ENCODE measurements around the gene SLC24A3. TPM values are rescaled to one million over a fixed set of nuclear protein-coding genes. Genes with fewer than 3 reads are reported as not detected.
A peak's percentile ranks its signal among the peaks of the same experiment; 100 is the strongest.

Gene SLC24A3
- total RNA-seq, 1 donor from 2014 or later = 0.11 TPM

DNA sequence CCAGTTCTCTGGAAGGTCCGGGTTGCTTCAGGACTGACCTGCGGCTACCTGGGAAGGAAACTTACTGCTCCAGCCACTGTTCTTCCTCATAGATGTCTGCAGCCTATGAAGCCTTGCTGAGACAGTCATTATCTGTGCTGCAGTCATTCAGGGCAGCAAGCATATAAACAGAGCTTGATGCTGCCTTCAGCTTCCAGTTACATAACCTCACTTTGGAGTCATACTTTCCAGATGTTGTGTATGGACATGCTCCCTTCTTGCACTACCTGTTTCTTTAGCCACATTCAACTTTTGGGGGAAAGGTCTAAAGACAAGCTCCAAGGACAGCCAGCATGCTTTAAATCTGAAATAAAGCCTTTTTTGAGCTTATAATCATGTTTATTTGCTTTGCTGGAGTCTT, 98.1 kb downstream of the SLC24A3 start:
- H3K36me3 Mint-ChIP-seq (ENCODE audit: unreplicated experiment) = no peaks in the 10 kb centered on the region
- no peaks in the 10 kb centered on the region for H3K9me3 Mint-ChIP-seq (ENCODE audit: unreplicated experiment)
- no peaks in the 10 kb centered on the region for H3K27me3 Mint-ChIP-seq (ENCODE audit: unreplicated experiment)
- no peak for DNase-seq (ENCODE audit: extremely low spot score, unreplicated experiment)
- no peak overlapping the region for H3K4me3 Mint-ChIP-seq (ENCODE audit: unreplicated experiment)
- TF ChIP-seq, protein P1, sequence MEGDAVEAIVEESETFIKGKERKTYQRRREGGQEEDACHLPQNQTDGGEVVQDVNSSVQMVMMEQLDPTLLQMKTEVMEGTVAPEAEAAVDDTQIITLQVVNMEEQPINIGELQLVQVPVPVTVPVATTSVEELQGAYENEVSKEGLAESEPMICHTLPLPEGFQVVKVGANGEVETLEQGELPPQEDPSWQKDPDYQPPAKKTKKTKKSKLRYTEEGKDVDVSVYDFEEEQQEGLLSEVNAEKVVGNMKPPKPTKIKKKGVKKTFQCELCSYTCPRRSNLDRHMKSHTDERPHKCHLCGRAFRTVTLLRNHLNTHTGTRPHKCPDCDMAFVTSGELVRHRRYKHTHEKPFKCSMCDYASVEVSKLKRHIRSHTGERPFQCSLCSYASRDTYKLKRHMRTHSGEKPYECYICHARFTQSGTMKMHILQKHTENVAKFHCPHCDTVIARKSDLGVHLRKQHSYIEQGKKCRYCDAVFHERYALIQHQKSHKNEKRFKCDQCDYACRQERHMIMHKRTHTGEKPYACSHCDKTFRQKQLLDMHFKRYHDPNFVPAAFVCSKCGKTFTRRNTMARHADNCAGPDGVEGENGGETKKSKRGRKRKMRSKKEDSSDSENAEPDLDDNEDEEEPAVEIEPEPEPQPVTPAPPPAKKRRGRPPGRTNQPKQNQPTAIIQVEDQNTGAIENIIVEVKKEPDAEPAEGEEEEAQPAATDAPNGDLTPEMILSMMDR (IDR thresholded peaks at IDR 0.05) = no peak
- no peak overlapping the region for H3K27ac Mint-ChIP-seq (ENCODE audit: unreplicated experiment)
- no peaks in the 10 kb centered on the region for H3K4me1 Mint-ChIP-seq (ENCODE audit: unreplicated experiment)

DNA sequence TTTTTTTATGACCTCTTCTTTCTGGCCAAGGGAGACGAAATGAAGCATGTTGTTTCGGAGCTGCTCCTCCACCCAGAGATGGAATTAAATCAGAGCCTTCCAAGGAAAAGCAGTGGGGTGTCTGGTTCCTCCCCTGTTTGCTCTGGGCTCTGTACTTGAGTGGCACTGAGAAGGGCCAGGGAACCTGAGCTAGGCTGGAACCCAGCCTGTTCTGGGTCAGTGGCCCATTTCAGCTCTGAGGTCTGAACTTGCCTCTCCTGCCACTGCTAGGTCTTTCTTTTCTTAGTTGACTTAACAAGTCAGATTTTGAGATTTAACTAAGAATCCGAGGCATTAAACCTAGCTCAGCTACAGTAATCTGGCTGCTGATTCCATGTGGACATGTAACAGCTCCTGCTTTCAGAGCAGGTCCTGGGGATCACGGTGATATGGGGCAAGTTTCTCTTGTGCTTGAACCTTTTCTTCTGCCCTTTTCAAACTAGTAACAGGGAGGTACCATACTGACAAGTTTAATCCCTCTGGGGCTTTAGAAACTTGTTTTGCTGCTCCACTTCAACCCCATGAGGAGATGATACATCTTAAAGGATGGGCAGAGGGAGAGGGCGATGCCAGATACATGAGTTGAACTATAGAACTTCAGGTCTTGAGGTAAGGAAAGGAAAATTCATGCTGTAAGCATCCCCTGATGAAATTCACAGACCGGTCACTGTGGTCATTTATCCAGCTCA, 101.1 kb downstream of the SLC24A3 start:
- Mint-ChIP-seq H3K27me3 (ENCODE audit: unreplicated experiment) (no peaks in the 10 kb centered on the region), H3K27ac (ENCODE audit: unreplicated experiment) (no peak overlapping the region), H3K4me1 (ENCODE audit: unreplicated experiment) (no peaks in the 10 kb centered on the region), H3K4me3 (ENCODE audit: unreplicated experiment) (no peak overlapping the region), H3K9me3 (ENCODE audit: unreplicated experiment) (no peaks in the 10 kb centered on the region), H3K36me3 (ENCODE audit: unreplicated experiment) (no peaks in the 10 kb centered on the region)
- peak; percentile 36 for DNase-seq (ENCODE audit: extremely low spot score, unreplicated experiment)
- TF ChIP-seq, protein P1 (IDR thresholded peaks at IDR 0.05) = no peak

DNA sequence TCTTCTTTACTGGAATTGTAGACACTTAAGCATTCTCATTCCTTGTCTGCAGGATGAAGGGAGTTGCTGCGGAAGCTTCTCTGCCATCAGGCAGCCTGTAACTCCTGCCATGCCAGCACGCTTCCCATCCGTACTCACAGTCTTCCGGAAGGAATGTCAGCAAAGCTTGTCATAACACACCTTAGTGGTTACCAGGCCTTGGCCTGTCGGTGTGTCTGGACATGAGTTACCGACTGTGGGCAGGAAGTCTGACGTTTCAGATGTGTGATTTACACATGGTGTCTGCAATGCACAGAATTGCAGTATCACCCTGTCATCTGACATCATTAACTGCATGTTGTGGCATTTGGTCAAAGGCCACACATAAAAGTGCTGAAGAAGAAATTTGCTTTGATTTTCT, 102.2 kb downstream of the SLC24A3 start:
- no peaks in the 10 kb centered on the region for H3K9me3 Mint-ChIP-seq (ENCODE audit: unreplicated experiment)
- H3K4me1 Mint-ChIP-seq (ENCODE audit: unreplicated experiment) = no peaks in the 10 kb centered on the region
- TF ChIP-seq, protein P1 (IDR thresholded peaks at IDR 0.05) = no peak
- H3K27ac Mint-ChIP-seq (ENCODE audit: unreplicated experiment) = no peak overlapping the region
- H3K27me3 Mint-ChIP-seq (ENCODE audit: unreplicated experiment) = no peaks in the 10 kb centered on the region
- H3K36me3 Mint-ChIP-seq (ENCODE audit: unreplicated experiment) = no peaks in the 10 kb centered on the region
- DNase-seq (ENCODE audit: extremely low spot score, unreplicated experiment) = no peak
- no peak overlapping the region for H3K4me3 Mint-ChIP-seq (ENCODE audit: unreplicated experiment)

DNA sequence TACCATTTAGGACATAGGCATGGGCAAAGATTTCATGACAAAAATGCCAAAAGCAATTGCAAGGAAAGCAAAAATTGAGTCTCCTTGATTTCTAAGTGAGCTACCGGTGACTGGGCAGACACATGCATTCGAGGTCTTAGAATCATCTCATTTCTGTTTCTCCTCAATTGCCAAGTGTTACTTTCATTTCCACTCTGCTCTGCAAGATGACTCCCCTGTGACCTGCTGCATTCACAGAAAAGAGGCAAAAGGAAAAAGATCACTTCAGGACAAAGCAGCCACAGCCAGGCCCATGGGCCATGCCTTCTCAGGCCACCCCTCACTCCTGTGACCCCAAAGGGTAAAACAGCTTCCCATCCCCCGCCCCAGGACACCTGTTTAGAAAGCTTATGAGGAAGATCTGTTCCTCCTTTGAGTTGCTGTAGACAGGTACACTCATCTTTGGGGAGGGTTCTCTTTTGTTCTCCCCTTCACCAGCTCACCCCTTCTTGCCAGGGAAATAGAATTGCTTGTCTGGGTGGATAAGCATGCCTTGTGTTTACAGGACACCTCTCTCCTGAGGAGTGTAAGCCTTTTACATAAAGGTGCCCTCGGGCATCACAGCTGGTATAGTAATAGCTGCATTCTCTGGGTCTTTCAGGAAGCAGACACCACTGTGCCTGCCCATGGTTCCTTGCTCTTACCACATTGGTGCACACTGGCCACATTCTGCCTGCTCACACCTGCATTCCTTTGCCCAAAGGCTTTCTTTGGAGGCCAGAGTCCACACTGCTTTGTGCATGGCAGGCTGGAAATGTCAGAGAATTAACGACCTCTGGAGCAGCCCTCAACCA, 105.0 kb downstream of the SLC24A3 start:
- H3K36me3 Mint-ChIP-seq (ENCODE audit: unreplicated experiment) = no peaks in the 10 kb centered on the region
- H3K4me1 Mint-ChIP-seq (ENCODE audit: unreplicated experiment) = no peaks in the 10 kb centered on the region
- DNase-seq (ENCODE audit: extremely low spot score, unreplicated experiment) = peak; percentile 60
- no peak overlapping the region for H3K4me3 Mint-ChIP-seq (ENCODE audit: unreplicated experiment)
- TF ChIP-seq, protein P1 (IDR thresholded peaks at IDR 0.05) = no peak
- no peak overlapping the region for H3K27ac Mint-ChIP-seq (ENCODE audit: unreplicated experiment)
- H3K9me3 Mint-ChIP-seq (ENCODE audit: unreplicated experiment) = no peaks in the 10 kb centered on the region
- H3K27me3 Mint-ChIP-seq (ENCODE audit: unreplicated experiment) = no peaks in the 10 kb centered on the region

DNA sequence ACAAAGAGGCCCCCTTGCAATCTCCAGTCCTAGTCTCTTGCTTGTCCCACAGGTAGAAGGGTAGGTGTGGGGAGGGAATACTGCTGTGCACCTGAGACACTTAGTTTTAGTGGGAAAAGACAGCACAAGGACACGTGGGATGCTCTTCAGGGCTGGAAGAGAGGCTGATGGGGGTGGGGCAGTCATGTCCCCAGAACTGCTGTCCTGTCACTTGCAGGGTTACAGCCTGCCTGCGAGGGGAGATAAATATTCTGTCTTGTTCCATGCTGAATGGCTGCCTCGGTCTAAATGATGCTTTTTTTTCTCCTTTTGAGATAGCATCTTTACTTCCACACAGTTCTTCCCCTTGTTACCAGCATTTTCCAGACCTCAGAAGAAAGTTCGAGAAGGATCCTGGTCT, 106.2 kb downstream of the SLC24A3 start:
- H3K27ac Mint-ChIP-seq (ENCODE audit: unreplicated experiment) = no peak overlapping the region
- no peaks in the 10 kb centered on the region for H3K4me1 Mint-ChIP-seq (ENCODE audit: unreplicated experiment)
- H3K9me3 Mint-ChIP-seq (ENCODE audit: unreplicated experiment) = no peaks in the 10 kb centered on the region
- H3K27me3 Mint-ChIP-seq (ENCODE audit: unreplicated experiment) = no peaks in the 10 kb centered on the region
- TF ChIP-seq, protein P1 (IDR thresholded peaks at IDR 0.05) = no peak
- no peaks in the 10 kb centered on the region for H3K36me3 Mint-ChIP-seq (ENCODE audit: unreplicated experiment)
- no peak for DNase-seq (ENCODE audit: extremely low spot score, unreplicated experiment)
- H3K4me3 Mint-ChIP-seq (ENCODE audit: unreplicated experiment) = no peak overlapping the region
